ENCODE measurements around the gene OSBPL5.

- TF ChIP-seq, protein P1, sequence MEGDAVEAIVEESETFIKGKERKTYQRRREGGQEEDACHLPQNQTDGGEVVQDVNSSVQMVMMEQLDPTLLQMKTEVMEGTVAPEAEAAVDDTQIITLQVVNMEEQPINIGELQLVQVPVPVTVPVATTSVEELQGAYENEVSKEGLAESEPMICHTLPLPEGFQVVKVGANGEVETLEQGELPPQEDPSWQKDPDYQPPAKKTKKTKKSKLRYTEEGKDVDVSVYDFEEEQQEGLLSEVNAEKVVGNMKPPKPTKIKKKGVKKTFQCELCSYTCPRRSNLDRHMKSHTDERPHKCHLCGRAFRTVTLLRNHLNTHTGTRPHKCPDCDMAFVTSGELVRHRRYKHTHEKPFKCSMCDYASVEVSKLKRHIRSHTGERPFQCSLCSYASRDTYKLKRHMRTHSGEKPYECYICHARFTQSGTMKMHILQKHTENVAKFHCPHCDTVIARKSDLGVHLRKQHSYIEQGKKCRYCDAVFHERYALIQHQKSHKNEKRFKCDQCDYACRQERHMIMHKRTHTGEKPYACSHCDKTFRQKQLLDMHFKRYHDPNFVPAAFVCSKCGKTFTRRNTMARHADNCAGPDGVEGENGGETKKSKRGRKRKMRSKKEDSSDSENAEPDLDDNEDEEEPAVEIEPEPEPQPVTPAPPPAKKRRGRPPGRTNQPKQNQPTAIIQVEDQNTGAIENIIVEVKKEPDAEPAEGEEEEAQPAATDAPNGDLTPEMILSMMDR (conservative IDR thresholded peaks at IDR 0.05; ENCODE audit: low read depth, low read length) = peak; percentile 9; the same call in 1 of the 2 replicates
- TF ChIP-seq BHLHE40 (IDR thresholded peaks at IDR 0.05; ENCODE audit: low read depth, low read length) (peak; percentile 93), POLR2A (IDR thresholded peaks at IDR 0.05; ENCODE audit: low read depth, low read length) (no peak), MAFK (IDR thresholded peaks at IDR 0.05; ENCODE audit: low read depth, low read length) (no peak), RFX5 (IDR thresholded peaks at IDR 0.05; ENCODE audit: low read depth, low read length) (no peak), RAD21 (IDR thresholded peaks at IDR 0.05; ENCODE audit: low read length) (no peak; the same call in 1 of the 2 replicates)
Observed at GRCh38 chr11:3169255-3170043, 4.3 kb upstream of the OSBPL5 start.

All from IMR-90 (cell line).